Measurements from ENCODE around the gene GLB1L3. TPM values are rescaled to one million over a fixed set of nuclear protein-coding genes. Genes with fewer than 3 reads are reported as not detected.

GLB1L3 gene
- total RNA-seq, 1 experiment from 2014 or later = not detected

DNA sequence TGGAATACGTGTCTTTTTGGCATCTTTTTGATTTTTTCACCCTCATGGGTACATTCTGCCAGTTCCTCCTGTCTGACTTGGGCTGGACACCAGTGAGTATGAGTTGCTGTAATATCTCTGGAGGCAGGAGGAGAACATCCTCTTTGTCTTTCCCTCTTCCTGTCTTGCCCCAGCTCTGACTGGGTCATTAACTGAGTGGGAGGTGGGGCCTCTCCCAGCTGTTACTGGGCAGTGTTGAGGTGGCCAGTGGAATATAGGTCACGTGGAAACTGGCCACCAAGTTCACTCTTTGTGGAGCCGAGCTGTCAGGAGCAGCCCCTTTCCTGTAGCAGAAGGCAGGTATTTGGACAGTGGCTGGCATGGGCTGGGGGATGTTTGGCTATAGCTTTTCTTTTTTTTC, 57.8 kb downstream of the GLB1L3 start:
- RAD21 ChIA-PET (ENCODE audit: low non-redundant PET in 1 of 2, low total read pairs in 2 of 2, uncharacterized antibody in 2 of 2, unreplicated experiment in 2 of 2) = no interaction called here
- peaks cover 17 to 38% of the 10 kb centered on the region in 2 experiments; a peak in 3 of 4 replicates for H3K4me1 ChIP-seq (ENCODE audit: control insufficient read depth in 1 of 2, insufficient read depth in 2 of 2, low read length in 2 of 2)
- H3K36me3 ChIP-seq (ENCODE audit: control insufficient read depth in 1 of 2, insufficient read depth in 2 of 2, low read length in 2 of 2) = no peaks in the 10 kb centered on the region
- BruUV-seq (replicated peaks) = no TSS peak
- no peak overlapping the region for H2AFZ ChIP-seq (ENCODE audit: low read depth, low read length, poor library complexity, severe bottlenecking)
- no peak overlapping the region for H3K27ac ChIP-seq (ENCODE audit: low read depth, low read length)
- H3K9me3 ChIP-seq (ENCODE audit: control insufficient read depth in 1 of 2, insufficient read depth in 1 of 2, low read depth in 1 of 2, low read length in 2 of 2) = no peaks in the 10 kb centered on the region
- 0 out of 2 replicates have a peak, but pooled peaks cover 4% of the 10 kb centered on the region for H3K79me2 ChIP-seq (ENCODE audit: insufficient read depth, low read length)
- H3K27me3 ChIP-seq (ENCODE audit: insufficient read depth, low read length) = no peaks in the 10 kb centered on the region
- CTCF ChIA-PET = no interaction called here
- ATAC-seq (no peak), DNase-seq (ENCODE audit: low read depth, low spot score) (no peak)
- no peaks in the 10 kb centered on the region for H4K20me1 ChIP-seq (ENCODE audit: insufficient read depth)
- TF ChIP-seq EZH2 (IDR thresholded peaks at IDR 0.05) = no peak
- no peak for TF ChIP-seq POLR2A (IDR thresholded peaks at IDR 0.05; ENCODE audit: borderline replicate concordance, extremely low read depth, insufficient read depth, insufficient read length)
- TF ChIP-seq, protein P1, sequence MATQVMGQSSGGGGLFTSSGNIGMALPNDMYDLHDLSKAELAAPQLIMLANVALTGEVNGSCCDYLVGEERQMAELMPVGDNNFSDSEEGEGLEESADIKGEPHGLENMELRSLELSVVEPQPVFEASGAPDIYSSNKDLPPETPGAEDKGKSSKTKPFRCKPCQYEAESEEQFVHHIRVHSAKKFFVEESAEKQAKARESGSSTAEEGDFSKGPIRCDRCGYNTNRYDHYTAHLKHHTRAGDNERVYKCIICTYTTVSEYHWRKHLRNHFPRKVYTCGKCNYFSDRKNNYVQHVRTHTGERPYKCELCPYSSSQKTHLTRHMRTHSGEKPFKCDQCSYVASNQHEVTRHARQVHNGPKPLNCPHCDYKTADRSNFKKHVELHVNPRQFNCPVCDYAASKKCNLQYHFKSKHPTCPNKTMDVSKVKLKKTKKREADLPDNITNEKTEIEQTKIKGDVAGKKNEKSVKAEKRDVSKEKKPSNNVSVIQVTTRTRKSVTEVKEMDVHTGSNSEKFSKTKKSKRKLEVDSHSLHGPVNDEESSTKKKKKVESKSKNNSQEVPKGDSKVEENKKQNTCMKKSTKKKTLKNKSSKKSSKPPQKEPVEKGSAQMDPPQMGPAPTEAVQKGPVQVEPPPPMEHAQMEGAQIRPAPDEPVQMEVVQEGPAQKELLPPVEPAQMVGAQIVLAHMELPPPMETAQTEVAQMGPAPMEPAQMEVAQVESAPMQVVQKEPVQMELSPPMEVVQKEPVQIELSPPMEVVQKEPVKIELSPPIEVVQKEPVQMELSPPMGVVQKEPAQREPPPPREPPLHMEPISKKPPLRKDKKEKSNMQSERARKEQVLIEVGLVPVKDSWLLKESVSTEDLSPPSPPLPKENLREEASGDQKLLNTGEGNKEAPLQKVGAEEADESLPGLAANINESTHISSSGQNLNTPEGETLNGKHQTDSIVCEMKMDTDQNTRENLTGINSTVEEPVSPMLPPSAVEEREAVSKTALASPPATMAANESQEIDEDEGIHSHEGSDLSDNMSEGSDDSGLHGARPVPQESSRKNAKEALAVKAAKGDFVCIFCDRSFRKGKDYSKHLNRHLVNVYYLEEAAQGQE (IDR thresholded peaks at IDR 0.05; ENCODE audit: low read depth) = no peak
- TF ChIP-seq FOSL1 (IDR thresholded peaks at IDR 0.05; ENCODE audit: low read depth) = no peak
- TF ChIP-seq, protein P2, sequence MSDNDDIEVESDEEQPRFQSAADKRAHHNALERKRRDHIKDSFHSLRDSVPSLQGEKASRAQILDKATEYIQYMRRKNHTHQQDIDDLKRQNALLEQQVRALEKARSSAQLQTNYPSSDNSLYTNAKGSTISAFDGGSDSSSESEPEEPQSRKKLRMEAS (IDR thresholded peaks at IDR 0.05) = no peak
- no peak for TF ChIP-seq SRF (IDR thresholded peaks at IDR 0.05; ENCODE audit: low read depth)
- TF ChIP-seq, protein P3, sequence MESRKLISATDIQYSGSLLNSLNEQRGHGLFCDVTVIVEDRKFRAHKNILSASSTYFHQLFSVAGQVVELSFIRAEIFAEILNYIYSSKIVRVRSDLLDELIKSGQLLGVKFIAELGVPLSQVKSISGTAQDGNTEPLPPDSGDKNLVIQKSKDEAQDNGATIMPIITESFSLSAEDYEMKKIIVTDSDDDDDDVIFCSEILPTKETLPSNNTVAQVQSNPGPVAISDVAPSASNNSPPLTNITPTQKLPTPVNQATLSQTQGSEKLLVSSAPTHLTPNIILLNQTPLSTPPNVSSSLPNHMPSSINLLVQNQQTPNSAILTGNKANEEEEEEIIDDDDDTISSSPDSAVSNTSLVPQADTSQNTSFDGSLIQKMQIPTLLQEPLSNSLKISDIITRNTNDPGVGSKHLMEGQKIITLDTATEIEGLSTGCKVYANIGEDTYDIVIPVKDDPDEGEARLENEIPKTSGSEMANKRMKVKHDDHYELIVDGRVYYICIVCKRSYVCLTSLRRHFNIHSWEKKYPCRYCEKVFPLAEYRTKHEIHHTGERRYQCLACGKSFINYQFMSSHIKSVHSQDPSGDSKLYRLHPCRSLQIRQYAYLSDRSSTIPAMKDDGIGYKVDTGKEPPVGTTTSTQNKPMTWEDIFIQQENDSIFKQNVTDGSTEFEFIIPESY (IDR thresholded peaks at IDR 0.05; ENCODE audit: extremely low read depth, insufficient replicate concordance, low read length) = no peak
- no peak for TF ChIP-seq TCF7L2 (IDR thresholded peaks at IDR 0.05; ENCODE audit: borderline replicate concordance, extremely low read depth, insufficient read depth, insufficient read length)
- TF ChIP-seq, protein P4, sequence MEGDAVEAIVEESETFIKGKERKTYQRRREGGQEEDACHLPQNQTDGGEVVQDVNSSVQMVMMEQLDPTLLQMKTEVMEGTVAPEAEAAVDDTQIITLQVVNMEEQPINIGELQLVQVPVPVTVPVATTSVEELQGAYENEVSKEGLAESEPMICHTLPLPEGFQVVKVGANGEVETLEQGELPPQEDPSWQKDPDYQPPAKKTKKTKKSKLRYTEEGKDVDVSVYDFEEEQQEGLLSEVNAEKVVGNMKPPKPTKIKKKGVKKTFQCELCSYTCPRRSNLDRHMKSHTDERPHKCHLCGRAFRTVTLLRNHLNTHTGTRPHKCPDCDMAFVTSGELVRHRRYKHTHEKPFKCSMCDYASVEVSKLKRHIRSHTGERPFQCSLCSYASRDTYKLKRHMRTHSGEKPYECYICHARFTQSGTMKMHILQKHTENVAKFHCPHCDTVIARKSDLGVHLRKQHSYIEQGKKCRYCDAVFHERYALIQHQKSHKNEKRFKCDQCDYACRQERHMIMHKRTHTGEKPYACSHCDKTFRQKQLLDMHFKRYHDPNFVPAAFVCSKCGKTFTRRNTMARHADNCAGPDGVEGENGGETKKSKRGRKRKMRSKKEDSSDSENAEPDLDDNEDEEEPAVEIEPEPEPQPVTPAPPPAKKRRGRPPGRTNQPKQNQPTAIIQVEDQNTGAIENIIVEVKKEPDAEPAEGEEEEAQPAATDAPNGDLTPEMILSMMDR (IDR thresholded peaks at IDR 0.05 in 2 of 3, conservative IDR thresholded peaks at IDR 0.05 in 1 of 3; ENCODE audit: borderline replicate concordance in 1 of 3, insufficient read depth in 1 of 3, low read depth in 2 of 3, low read length in 2 of 3) = no peak
- TF ChIP-seq YY1 (IDR thresholded peaks at IDR 0.05; ENCODE audit: extremely low read depth, insufficient replicate concordance, low read depth, low read length) = no peak
- no peak for TF ChIP-seq JUND (IDR thresholded peaks at IDR 0.05)
- no peak for TF ChIP-seq ELF1 (IDR thresholded peaks at IDR 0.05; ENCODE audit: borderline replicate concordance, low read depth)
- intact Hi-C loops (cut with micrococcal nuclease) = loop anchor here (2.0 to 10.0 kb wide), 2 partner anchors 109 to 321 kb away; partner anchors contain the start of gene VPS26B
- no peaks in the 10 kb centered on the region for H3K9me2 ChIP-seq (ENCODE audit: insufficient read depth)
- H3K9ac ChIP-seq (ENCODE audit: low read length) = no peak overlapping the region
- POLR2A ChIA-PET = no interaction called here
- no peak overlapping the region for H3K4me3 ChIP-seq (replicated peaks in 1 of 2; ENCODE audit: low read depth in 1 of 2, low read length in 2 of 2)
- H3K4me2 ChIP-seq (ENCODE audit: low read length) = no peak overlapping the region
